IMR-90 (cell line): ENCODE data around the gene KLK8. TPM values are rescaled to one million over a fixed set of nuclear protein-coding genes. Genes with fewer than 3 reads are reported as not detected.

Source experiments
- ATAC-seq: fragments of 200-7000 bp; cut with Tn5 transposase; 2 replicates; pipeline ENCODE4 v1.9.1; 2020; ENCODE audit warnings: low read depth, mild to moderate bottlenecking, moderate library complexity
- BruUV-seq: library from RNA; stranded (reverse); fragments of 400-500 nt; replicated peaks from 2 replicates; lab custom pipeline; 2021; lab: Mats Ljungman, UMichigan
- CTCF ChIA-PET: fragments of 300-600 bp; formaldehyde crosslinking; extraction: SDS; loops from one replicate; lab custom pipeline; 2021; ENCODE audit warnings: antibody characterized with exemption; lab: Yijun Ruan, JAX
- POLR2A ChIA-PET: fragments of 300-600 bp; sonication (Branson Sonifier 250); formaldehyde crosslinking; loops from one replicate; lab custom pipeline; 2022; ENCODE audit warnings: antibody characterized with exemption; ENCODE audit not compliant: unreplicated experiment; lab: Charles Lee
- DNase-seq: peaks from one replicate; pipeline ENCODE4 v3.0.0; 2013
- H2AFZ ChIP-seq: replicated peaks from 2 replicates; pipeline ENCODE3; 2013; ENCODE audit warnings: low read length, mild to moderate bottlenecking; ENCODE audit not compliant: poor library complexity
- H2AK5ac ChIP-seq: 2 replicates; pipeline ENCODE4 v1.6.1; 2013; ENCODE audit warnings: low read depth, low read length, inconsistent platforms
- H2AK9ac ChIP-seq: replicated peaks from 2 replicates; pipeline ENCODE3; 2013; ENCODE audit warnings: mild to moderate bottlenecking, low read depth, low read length, moderate library complexity; ENCODE audit not compliant: poor library complexity
- H2BK120ac ChIP-seq: 2 replicates; pipeline ENCODE4 v1.6.1; 2013; ENCODE audit warnings: low read depth, low read length, inconsistent platforms
- H2BK15ac ChIP-seq: 3 replicates; pipeline ENCODE4 v1.6.1; 2013; ENCODE audit warnings: low read depth, low read length, inconsistent platforms
- H2BK20ac ChIP-seq: 2 replicates; pipeline ENCODE4 v1.6.1; 2013; ENCODE audit warnings: low read depth, mild to moderate bottlenecking, inconsistent platforms, low read length, moderate library complexity
- H2BK5ac ChIP-seq: 2 replicates; pipeline ENCODE4 v1.6.1; 2013; ENCODE audit warnings: mild to moderate bottlenecking, low read depth, low read length, inconsistent platforms; ENCODE audit not compliant: poor library complexity, severe bottlenecking
- H3K14ac ChIP-seq: replicated peaks from 2 replicates; pipeline ENCODE4 v1.6.1; 2013; ENCODE audit warnings: low read depth, low read length, inconsistent platforms
- H3K18ac ChIP-seq: 2 replicates; pipeline ENCODE4 v1.6.1; 2013; ENCODE audit warnings: low read depth, low read length, control low read depth
- H3K23ac ChIP-seq: 2 replicates; pipeline ENCODE4 v1.6.1; 2013; ENCODE audit warnings: low read depth, low read length, inconsistent platforms
- H3K27ac ChIP-seq: 2 replicates; pipeline ENCODE4 v1.5.1; 2013; ENCODE audit warnings: mild to moderate bottlenecking, control low read depth, low read length; ENCODE audit not compliant: insufficient read depth
- H3K27me3 ChIP-seq: 2 replicates; pipeline ENCODE4 v1.6.1; 2013; ENCODE audit warnings: low read length; ENCODE audit not compliant: control insufficient read depth, insufficient read depth
- H3K36me3 ChIP-seq: 2 replicates; pipeline ENCODE4 v1.6.1; 2013; ENCODE audit warnings: low read length, mixed read lengths; ENCODE audit not compliant: control insufficient read depth, insufficient read depth
- H3K4ac ChIP-seq: 2 replicates; pipeline ENCODE4 v1.6.1; 2013; ENCODE audit warnings: low read depth, low read length, inconsistent platforms
- H3K4me1 ChIP-seq: 2 replicates; pipeline ENCODE4 v1.6.1; 2013; ENCODE audit warnings: low read length, mixed read lengths; ENCODE audit not compliant: control insufficient read depth, insufficient read depth
- H3K4me2 ChIP-seq: 2 replicates; pipeline ENCODE4 v1.6.1; 2013; ENCODE audit warnings: low read depth, mild to moderate bottlenecking, control low read depth, low read length, moderate library complexity
- H3K4me3 ChIP-seq: 2 replicates; pipeline ENCODE4 v1.5.1; 2013; ENCODE audit warnings: low read depth, mild to moderate bottlenecking, control low read depth, low read length, moderate library complexity; ENCODE audit not compliant: insufficient read depth
- H3K56ac ChIP-seq: 2 replicates; pipeline ENCODE4 v1.6.1; 2013; ENCODE audit warnings: low read length, inconsistent platforms; ENCODE audit not compliant: insufficient read depth; ENCODE audit errors: extremely low read depth
- H3K79me1 ChIP-seq, 2 experiments: 2 replicates each; pipeline ENCODE4 v1.6.1; 2013; ENCODE audit warnings: low read length in 2 of 2, inconsistent platforms in 1 of 2, low read depth in 1 of 2
- H3K9ac ChIP-seq: 2 replicates; pipeline ENCODE4 v1.6.1; 2013; ENCODE audit warnings: low read depth, low read length, control low read depth
- H3K9me1 ChIP-seq: 2 replicates; pipeline ENCODE4 v1.6.1; 2013; ENCODE audit warnings: low read length, inconsistent platforms; ENCODE audit not compliant: insufficient read depth
- H3K9me3 ChIP-seq: 2 replicates; pipeline ENCODE4 v1.6.1; 2013; ENCODE audit warnings: low read length; ENCODE audit not compliant: control insufficient read depth, insufficient read depth
- H4K20me1 ChIP-seq: 2 replicates; pipeline ENCODE4 v1.6.1; 2013; ENCODE audit warnings: low read length, inconsistent platforms; ENCODE audit not compliant: insufficient read depth
- H4K5ac ChIP-seq: 2 replicates; pipeline ENCODE4 v1.6.1; 2013; ENCODE audit warnings: mild to moderate bottlenecking, low read depth, low read length, control low read depth
- H4K8ac ChIP-seq, 2 experiments: 2 replicates each; pipeline ENCODE4 v1.6.1; 2013; ENCODE audit warnings: low read depth in 2 of 2, low read length in 2 of 2, control low read depth in 1 of 2, inconsistent platforms in 1 of 2
- H4K91ac ChIP-seq: 2 replicates; pipeline ENCODE4 v1.6.1; 2013; ENCODE audit warnings: low read depth, low read length, inconsistent platforms; ENCODE audit not compliant: insufficient read depth
- BHLHE40 ChIP-seq: fragments of 150-350 bp; IDR thresholded peaks from 2 replicates; pipeline ENCODE4 v1.6.1; 2016; ENCODE audit warnings: mild to moderate bottlenecking, low read depth, low read length
- CEBPB ChIP-seq: IDR thresholded peaks from 2 replicates; pipeline ENCODE4 v1.6.1; 2012; ENCODE audit warnings: low read depth, low read length, improper control_type of control experiment
- CHD1 ChIP-seq: IDR thresholded peaks from 2 replicates; pipeline ENCODE4 v1.6.1; 2012; ENCODE audit warnings: low read depth, low read length, improper control_type of control experiment
- ELK1 ChIP-seq: fragments of 150-350 bp; IDR thresholded peaks from 2 replicates; pipeline ENCODE4 v1.6.1; 2016; ENCODE audit warnings: low read depth, mild to moderate bottlenecking, low read length, moderate library complexity, borderline replicate concordance
- FOS ChIP-seq: fragments of 150-350 bp; IDR thresholded peaks from 2 replicates; pipeline ENCODE4 v1.6.1; 2016; ENCODE audit warnings: low read depth, low read length
- MAFK ChIP-seq: IDR thresholded peaks from 2 replicates; pipeline ENCODE4 v1.6.1; 2012; ENCODE audit warnings: low read depth, low read length, improper control_type of control experiment
- MAZ ChIP-seq: IDR thresholded peaks from 2 replicates; pipeline ENCODE4 v1.6.1; 2012; ENCODE audit warnings: low read depth, mild to moderate bottlenecking, low read length, improper control_type of control experiment, moderate library complexity, borderline replicate concordance
- NFE2L2 ChIP-seq: fragments of 150-350 bp; IDR thresholded peaks from 2 replicates; pipeline ENCODE4 v1.6.1; 2016; ENCODE audit warnings: low read depth, mild to moderate bottlenecking, low read length
- POLR2A ChIP-seq: IDR thresholded peaks from 2 replicates; pipeline ENCODE4 v1.6.1; 2012; ENCODE audit warnings: mild to moderate bottlenecking, low read depth, low read length
- RAD21 ChIP-seq: IDR thresholded peaks from 2 replicates; pipeline ENCODE4 v1.6.1; 2012; ENCODE audit warnings: low read length, improper control_type of control experiment
- RCOR1 ChIP-seq: IDR thresholded peaks from 2 replicates; pipeline ENCODE4 v1.6.1; 2012; ENCODE audit warnings: mild to moderate bottlenecking, low read length, improper control_type of control experiment; ENCODE audit not compliant: insufficient replicate concordance
- RFX5 ChIP-seq: IDR thresholded peaks from 2 replicates; pipeline ENCODE4 v1.8.0; 2012; ENCODE audit warnings: low read depth, mild to moderate bottlenecking, low read length, moderate library complexity
- SMC3 ChIP-seq: fragments of 150-350 bp; IDR thresholded peaks from 2 replicates; pipeline ENCODE4 v1.6.1; 2016; ENCODE audit warnings: low read depth, mild to moderate bottlenecking, antibody characterized with exemption, low read length, moderate library complexity
- USF2 ChIP-seq: fragments of 150-350 bp; IDR thresholded peaks from 2 replicates; pipeline ENCODE4 v1.6.1; 2017; ENCODE audit warnings: mild to moderate bottlenecking, antibody characterized with exemption, low read length, low read depth
- WGBS, 2 experiments: methylation state at CpG; one replicate each; pipeline versions ENCODE4 v1.1.5 to v1.1.7; 2013; ENCODE audit warnings: missing lambda C conversion rate in 2 of 2; ENCODE audit not compliant: insufficient read length in 1 of 2; ENCODE audit errors: extremely low coverage in 2 of 2; 5-methylcytosine and 5-hydroxymethylcytosine counted together
- dilution Hi-C: fragments of 300-500 bp; cut with HindIII; formaldehyde crosslinking; loops from one replicate; pipeline ENCODE4 v1.14.3; 2018; ENCODE audit warnings: low sequenced_read_pairs; ENCODE audit not compliant: unreplicated experiment
- in situ Hi-C: fragments of 300-500 bp; cut with MboI; formaldehyde crosslinking; loops from 3 replicates; pipeline ENCODE4 v1.14.3; 2019; ENCODE audit warnings: low sequenced_read_pairs, inconsistent platforms, mixed read lengths
- intact Hi-C: fragments of 100-400 bp; cut with micrococcal nuclease; formaldehyde crosslinking; loops from 2 replicates; pipeline ENCODE4 v1.10.0; 2022
- polyA plus RNA-seq, 3 experiments: library from polyadenylated mRNA; depleted of rRNA; stranded (reverse); fragments of >200 nt; gene quantifications; 2 replicates each; pipeline ENCODE4 v1.2.3, GENCODE V29; 2012; ENCODE audit warnings: low replicate concordance in 1 of 3
- total RNA-seq: library from RNA; depleted of rRNA; stranded (reverse); fragments of >200 nt; gene quantifications from 2 replicates; pipeline ENCODE4 v1.2.3, GENCODE V29; 2012

The KLK8 gene
- total and polyA plus RNA-seq, 2 of the 4 experiments (the other 2 are of a cell fraction): not detected

GRCh38 chr19:50982186-50982585, 19.2 kb downstream of the KLK8 start:
- BruUV-seq: no TSS peak
- intact Hi-C loops: no loop called here
- no peaks in the 10 kb centered on the region for H3K36me3 ChIP-seq
- no peaks in the 10 kb centered on the region for H3K79me1 ChIP-seq
- no peak overlapping the region for H3K18ac ChIP-seq
- ATAC-seq (no peak), DNase-seq (no peak)
- in situ Hi-C loops: no loop called here
- H4K20me1 ChIP-seq: no peaks in the 10 kb centered on the region
- H3K4me3 ChIP-seq: no peak overlapping the region
- dilution Hi-C loops: no loop called here
- no peak overlapping the region for H4K5ac ChIP-seq
- no peak overlapping the region for H3K9ac ChIP-seq
- ChIA-PET CTCF (no interaction called here), POLR2A (no interaction called here)
- TF ChIP-seq RAD21 (no peak), CHD1 (no peak), FOS (no peak), BHLHE40 (no peak), USF2 (no peak), ELK1 (no peak), MAZ (no peak), POLR2A (no peak), CEBPB (no peak), RFX5 (no peak), SMC3 (no peak), RCOR1 (no peak), NFE2L2 (no peak), MAFK (no peak)
- H3K4me1 ChIP-seq: no peaks in the 10 kb centered on the region
- no peak overlapping the region for H2AFZ ChIP-seq
- no peak overlapping the region for H2BK120ac ChIP-seq
- no peak overlapping the region for H3K4me2 ChIP-seq
- no peak overlapping the region for H2AK5ac ChIP-seq
- no CpG with 5 or more reads among the region's 4 CpGs for WGBS, 2 experiments
- no peaks in the 10 kb centered on the region for H3K9me3 ChIP-seq
- no peak overlapping the region for H2BK20ac ChIP-seq
- H3K4ac ChIP-seq: no peak overlapping the region
- H3K14ac ChIP-seq: no peak overlapping the region
- H4K91ac ChIP-seq: no peak overlapping the region
- no peaks in the 10 kb centered on the region for H3K27me3 ChIP-seq
- H2BK5ac ChIP-seq: no peak overlapping the region
- H3K9me1 ChIP-seq: no peaks in the 10 kb centered on the region
- H3K27ac ChIP-seq: no peak overlapping the region
- H2AK9ac ChIP-seq: no peak overlapping the region
- no peak overlapping the region for H3K23ac ChIP-seq
- no peak overlapping the region for H2BK15ac ChIP-seq
- no peak overlapping the region for H4K8ac ChIP-seq
- no peak overlapping the region for H3K56ac ChIP-seq
